Activated CD4-positive, alpha-beta T cell treated with anti-CD3 and anti-CD28 coated beads, Interleukin-2, amount 10 ng/mL, durations not matched to agents 24 days and 14 days (primary cell): ENCODE results near the gene TBC1D10A. TPM values are rescaled to one million over a fixed set of nuclear protein-coding genes. Genes with fewer than 3 reads are reported as not detected.
A peak's percentile ranks its signal among the peaks of the same experiment; 100 is the strongest.

Experiments
- DNase-seq: peaks from one replicate; pipeline ENCODE4 v3.0.0; 2022
- H3K27ac Mint-ChIP-seq: one replicate; pipeline ENCODE4 v1.8.0; 2022; ENCODE audit warnings: mild to moderate bottlenecking, mixed read lengths
- H3K27me3 Mint-ChIP-seq: one replicate; pipeline ENCODE4 v1.8.0; 2022; ENCODE audit warnings: mixed read lengths
- H3K36me3 Mint-ChIP-seq: one replicate; pipeline ENCODE4 v1.8.0; 2022; ENCODE audit warnings: low read depth, mild to moderate bottlenecking, mixed read lengths
- H3K4me1 Mint-ChIP-seq: one replicate; pipeline ENCODE4 v1.8.0; 2021; ENCODE audit warnings: mixed read lengths
- H3K4me3 Mint-ChIP-seq: one replicate; pipeline ENCODE4 v1.8.0; 2022; ENCODE audit warnings: mild to moderate bottlenecking, moderate library complexity, mixed read lengths
- H3K9me3 Mint-ChIP-seq: one replicate; pipeline ENCODE4 v1.8.0; 2021; ENCODE audit warnings: mixed read lengths
- intact Hi-C: fragments of 100-400 bp; cut with micrococcal nuclease; formaldehyde crosslinking; loops from one replicate; pipeline ENCODE4 v1.15.1; 2023
- total RNA-seq: library from RNA; stranded (reverse); gene quantifications from 2 replicates; pipeline ENCODE4 v1.2.3, GENCODE V29; 2022

The TBC1D10A gene
- total RNA-seq, 1 donor from 2014 or later, result 18.9 TPM

- H3K9me3 Mint-ChIP-seq, result no peaks in the 10 kb centered on the region
- H3K4me3 Mint-ChIP-seq, result peak overlapping the region; percentile 25
- intact Hi-C loops, result no loop called here
- peaks cover 22% of the 10 kb centered on the region for H3K36me3 Mint-ChIP-seq
- no peaks in the 10 kb centered on the region for H3K27me3 Mint-ChIP-seq
- H3K27ac Mint-ChIP-seq, result peak overlapping the region; percentile 91
- DNase-seq, result no peak
- H3K4me1 Mint-ChIP-seq, result peaks cover 95% of the 10 kb centered on the region
These were observed 18.6 kb downstream of the TBC1D10A start for GRCh38 chr22:30308093-30308492.

DNA sequence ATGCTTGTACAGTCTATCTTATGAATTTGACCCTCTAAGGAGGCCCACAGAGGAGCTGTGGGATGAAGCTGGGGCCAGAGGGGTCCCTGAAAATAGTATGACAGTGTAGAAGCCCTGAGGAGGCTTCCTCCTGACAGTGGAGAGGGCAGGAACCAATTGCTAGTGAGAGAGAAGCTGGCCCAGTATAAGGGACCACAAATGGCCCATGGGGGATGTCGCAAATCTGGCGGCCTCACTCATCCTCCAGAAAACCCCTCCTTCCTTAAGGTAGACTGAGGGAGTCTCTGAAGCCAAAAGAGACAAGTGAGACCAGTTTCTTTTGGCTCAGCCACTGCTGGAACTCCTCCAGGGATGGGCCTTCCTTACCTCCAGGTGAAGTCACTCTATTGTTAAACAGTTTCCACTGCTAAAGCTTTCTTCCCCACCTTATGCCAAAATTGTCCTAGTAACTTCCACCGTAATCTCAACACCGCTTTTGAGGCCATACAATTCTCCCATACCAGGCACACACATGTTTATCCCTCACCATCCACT, 19.6 kb downstream of the TBC1D10A start:
- Mint-ChIP-seq H3K4me3 (peak overlapping the region; percentile 73), H3K27me3 (no peaks in the 10 kb centered on the region), H3K36me3 (peaks cover 17% of the 10 kb centered on the region), H3K4me1 (peaks cover 95% of the 10 kb centered on the region), H3K27ac (peak overlapping the region; percentile 91), H3K9me3 (no peaks in the 10 kb centered on the region)
- peak; percentile 68 for DNase-seq
- intact Hi-C loops, result no loop called here

- no peak for DNase-seq
- no peaks in the 10 kb centered on the region for H3K9me3 Mint-ChIP-seq
- peak overlapping the region; percentile 73 for H3K4me3 Mint-ChIP-seq
- intact Hi-C loops, result loop anchor here (1.0 kb wide), 3 partner anchors 8 to 48 kb away; partner anchors contain the start of gene CASTOR1
- peak overlapping the region; percentile 91 for H3K27ac Mint-ChIP-seq
- peaks cover 95% of the 10 kb centered on the region for H3K4me1 Mint-ChIP-seq
- H3K27me3 Mint-ChIP-seq, result no peaks in the 10 kb centered on the region
- H3K36me3 Mint-ChIP-seq, result peaks cover 17% of the 10 kb centered on the region
These were observed 20.1 kb downstream of the TBC1D10A start for GRCh38 chr22:30306627-30307011.

DNA sequence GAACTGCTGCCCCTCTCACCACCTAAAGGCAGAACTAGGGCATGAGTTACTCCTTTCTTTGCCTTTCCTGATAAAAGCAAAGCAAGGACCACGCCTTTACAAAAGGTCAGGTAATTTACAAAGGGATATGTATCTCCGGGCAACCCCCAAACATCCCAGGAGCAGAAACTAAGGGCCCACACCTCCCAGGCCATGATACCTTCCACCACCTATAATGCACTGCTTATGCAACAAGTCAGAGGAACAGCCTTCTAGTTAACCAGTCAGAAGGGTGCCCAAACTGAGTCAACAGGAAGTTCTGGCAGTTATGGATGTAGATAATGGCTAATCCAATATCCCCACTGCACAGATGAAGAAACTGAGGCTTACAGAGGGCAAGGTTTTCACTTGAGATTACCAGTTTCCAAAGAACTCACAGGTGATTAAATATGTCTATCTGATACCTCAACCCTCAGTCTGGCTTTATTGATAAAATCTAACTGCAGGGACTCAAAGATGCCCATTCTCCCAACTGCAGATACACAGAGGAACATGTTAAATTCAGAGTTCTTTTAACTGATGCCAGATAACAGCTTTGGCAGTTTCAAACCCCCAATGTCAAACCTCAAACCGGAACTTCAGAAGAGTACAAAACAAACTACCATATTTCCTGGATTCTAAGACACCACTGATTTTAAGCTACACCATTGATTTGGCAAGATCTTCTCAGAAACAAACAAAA, 20.7 kb downstream of the TBC1D10A start:
- Mint-ChIP-seq H3K9me3 (no peaks in the 10 kb centered on the region), H3K4me3 (peak overlapping the region; percentile 73), H3K27me3 (no peaks in the 10 kb centered on the region), H3K4me1 (peaks cover 95% of the 10 kb centered on the region), H3K36me3 (peaks cover 15% of the 10 kb centered on the region), H3K27ac (peak overlapping the region; percentile 91)
- intact Hi-C loops, result loop anchor here (1.0 kb wide), 4 partner anchors 8 to 48 kb away; partner anchors contain the start of gene CASTOR1
- DNase-seq, result peak; percentile 82

GRCh38 chr22:30305519-30305905, 21.2 kb downstream of the TBC1D10A start:
- Mint-ChIP-seq H3K9me3 (no peaks in the 10 kb centered on the region), H3K4me1 (peaks cover 91% of the 10 kb centered on the region), H3K4me3 (peak overlapping the region; percentile 73), H3K27me3 (no peaks in the 10 kb centered on the region), H3K27ac (peak overlapping the region; percentile 91), H3K36me3 (peaks cover 17% of the 10 kb centered on the region)
- intact Hi-C loops, result loop anchor here (1.0 kb wide), 1 partner anchor 20 kb away; no protein-coding TSS in a partner anchor
- DNase-seq, result peak; percentile 92

DNA sequence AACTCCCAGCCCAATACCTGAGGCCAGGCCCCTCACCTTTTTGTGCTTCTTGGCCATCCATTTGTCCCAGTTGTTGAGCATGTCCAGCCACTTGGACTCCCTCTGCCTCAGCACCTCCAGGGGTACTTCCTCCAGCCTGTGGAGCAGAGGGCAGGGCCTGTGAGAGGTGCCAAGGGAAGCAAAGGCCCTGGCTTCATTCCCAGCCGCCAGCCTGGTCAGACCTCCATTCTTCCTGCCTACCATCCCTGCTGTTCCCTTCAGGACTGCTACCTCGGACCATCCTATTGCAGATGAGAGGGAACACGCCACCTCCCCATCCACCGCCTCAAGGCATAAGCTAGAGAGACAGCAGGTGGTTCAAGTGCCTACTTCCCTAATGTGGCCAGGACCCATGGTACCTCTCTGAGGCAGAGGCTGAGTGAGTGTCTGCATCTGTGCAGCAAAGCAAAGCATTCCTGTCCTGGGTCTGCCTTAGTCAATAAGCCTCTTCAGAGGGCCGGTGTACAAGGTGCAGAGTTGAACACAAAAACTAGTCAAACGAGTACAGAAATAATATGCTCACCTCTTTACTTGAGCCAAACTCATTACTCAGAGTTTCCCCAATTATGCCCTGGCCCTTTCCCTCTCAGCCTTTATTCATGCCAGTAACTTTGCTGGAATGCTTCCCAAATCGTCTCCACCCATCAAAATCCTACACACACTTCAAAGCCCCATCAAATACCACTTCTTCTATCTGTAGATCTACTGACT, 22.1 kb downstream of the TBC1D10A start:
- Mint-ChIP-seq H3K9me3 (no peaks in the 10 kb centered on the region), H3K4me1 (peaks cover 83% of the 10 kb centered on the region), H3K4me3 (peak overlapping the region; percentile 73), H3K27me3 (no peaks in the 10 kb centered on the region), H3K36me3 (peaks cover 22% of the 10 kb centered on the region), H3K27ac (peak overlapping the region; percentile 91)
- intact Hi-C loops, result loop anchor here (1.0 kb wide), 1 partner anchor 21 kb away; no protein-coding TSS in a partner anchor
- DNase-seq, result no peak

DNA sequence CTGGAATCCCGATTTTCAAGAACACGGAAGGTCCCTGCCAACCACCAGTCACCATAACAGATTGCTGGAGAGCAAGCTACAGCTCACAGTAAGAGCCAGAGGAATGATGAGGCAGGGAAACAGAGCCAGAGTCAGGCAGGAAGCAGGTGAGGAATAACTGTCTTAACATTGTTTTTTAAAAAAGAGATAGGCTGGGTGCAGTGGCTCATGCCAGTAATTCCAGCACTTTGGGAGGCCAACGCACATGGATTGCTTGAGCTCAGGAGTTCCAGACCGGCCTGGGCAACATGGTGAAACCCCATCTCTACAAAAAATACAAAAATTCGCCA, 24.0 kb downstream of the TBC1D10A start:
- Mint-ChIP-seq H3K9me3 (no peaks in the 10 kb centered on the region), H3K36me3 (peaks cover 27% of the 10 kb centered on the region), H3K4me1 (peaks cover 77% of the 10 kb centered on the region), H3K27ac (peak overlapping the region; percentile 87), H3K27me3 (no peaks in the 10 kb centered on the region), H3K4me3 (peak overlapping the region; percentile 55)
- no peak for DNase-seq
- intact Hi-C loops, result no loop called here

- Mint-ChIP-seq H3K4me3 (peak overlapping the region; percentile 55), H3K9me3 (no peaks in the 10 kb centered on the region), H3K27me3 (no peaks in the 10 kb centered on the region), H3K27ac (peak overlapping the region; percentile 87), H3K36me3 (peaks cover 29% of the 10 kb centered on the region), H3K4me1 (peaks cover 76% of the 10 kb centered on the region)
- DNase-seq, result peak; percentile 71
- intact Hi-C loops, result no loop called here
These were observed 24.5 kb downstream of the TBC1D10A start for GRCh38 chr22:30301995-30302809.

DNA sequence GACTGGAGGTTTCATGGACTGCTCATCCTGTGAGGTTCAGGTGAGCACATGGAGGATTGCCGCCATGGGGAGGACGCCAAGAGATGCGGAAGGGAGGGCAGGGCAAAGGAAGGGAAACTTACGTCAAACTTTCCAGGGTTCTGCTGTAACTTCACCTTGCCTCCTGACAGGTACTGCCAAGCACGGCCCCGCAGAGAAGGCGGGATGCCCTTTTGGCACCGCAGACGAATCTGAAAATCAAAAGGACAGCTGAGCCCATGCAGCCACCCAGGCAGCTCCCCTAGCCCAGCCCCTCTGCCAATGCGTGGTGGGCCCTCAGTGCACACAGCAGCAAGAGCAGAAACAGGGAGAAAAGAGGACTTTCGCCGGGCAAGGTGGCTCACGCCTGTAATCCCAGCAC, 27.4 kb downstream of the TBC1D10A start:
- Mint-ChIP-seq H3K27me3 (no peaks in the 10 kb centered on the region), H3K36me3 (peaks cover 38% of the 10 kb centered on the region), H3K27ac (peak overlapping the region; percentile 29), H3K4me3 (no peak overlapping the region), H3K4me1 (peaks cover 56% of the 10 kb centered on the region), H3K9me3 (no peaks in the 10 kb centered on the region)
- intact Hi-C loops, result no loop called here
- DNase-seq, result no peak

GRCh38 chr22:30297991-30298701, 28.6 kb downstream of the TBC1D10A start:
- H3K4me3 Mint-ChIP-seq, result no peak overlapping the region
- no peaks in the 10 kb centered on the region for H3K27me3 Mint-ChIP-seq
- no peak overlapping the region for H3K27ac Mint-ChIP-seq
- DNase-seq, result no peak
- H3K36me3 Mint-ChIP-seq, result peaks cover 46% of the 10 kb centered on the region
- intact Hi-C loops, result no loop called here
- H3K9me3 Mint-ChIP-seq, result no peaks in the 10 kb centered on the region
- H3K4me1 Mint-ChIP-seq, result peaks cover 44% of the 10 kb centered on the region

- Mint-ChIP-seq H3K27me3 (no peaks in the 10 kb centered on the region), H3K27ac (peak overlapping the region; percentile 74), H3K9me3 (no peaks in the 10 kb centered on the region), H3K4me1 (peaks cover 37% of the 10 kb centered on the region), H3K4me3 (no peak overlapping the region), H3K36me3 (peaks cover 44% of the 10 kb centered on the region)
- intact Hi-C loops, result no loop called here
- DNase-seq, result no peak
These were observed 29.3 kb downstream of the TBC1D10A start for GRCh38 chr22:30297276-30297990.

DNA sequence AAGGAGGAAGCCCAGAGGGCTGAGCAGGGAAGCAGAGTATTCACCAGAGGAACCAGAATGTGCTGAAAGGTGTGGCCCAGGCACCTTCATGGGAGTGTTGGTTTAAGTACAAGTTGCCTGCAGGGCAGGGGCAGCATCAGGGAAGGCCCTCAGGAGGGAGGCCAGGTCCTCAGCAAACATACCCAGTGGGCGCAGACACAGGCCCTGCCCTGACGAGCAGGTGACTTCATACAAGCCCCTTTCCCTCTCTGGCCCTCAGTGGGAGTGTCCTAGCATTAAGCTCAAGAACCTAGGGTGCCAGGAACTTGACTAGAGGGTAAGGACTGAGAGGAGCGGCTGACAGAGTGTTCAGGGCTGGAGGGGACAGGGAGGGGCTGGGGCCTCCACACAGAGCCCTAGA, 29.9 kb downstream of the TBC1D10A start:
- Mint-ChIP-seq H3K9me3 (no peaks in the 10 kb centered on the region), H3K36me3 (peaks cover 43% of the 10 kb centered on the region), H3K4me3 (no peak overlapping the region), H3K4me1 (peaks cover 31% of the 10 kb centered on the region), H3K27ac (peak overlapping the region; percentile 74), H3K27me3 (no peaks in the 10 kb centered on the region)
- no peak for DNase-seq
- intact Hi-C loops, result no loop called here
